GM12873 (cell line): ENCODE results near the gene PELI2.

Experiments used
- TF ChIP-seq, protein P1 (sequence below): IDR thresholded peaks from 2 replicates; pipeline ENCODE4 v1.5.1; 2012; ENCODE audit warnings: low read depth, mild to moderate bottlenecking, moderate library complexity, low read length, control low read depth; ENCODE audit not compliant: insufficient read depth; ENCODE audit errors: missing control alignments

The PELI2 gene

DNA sequence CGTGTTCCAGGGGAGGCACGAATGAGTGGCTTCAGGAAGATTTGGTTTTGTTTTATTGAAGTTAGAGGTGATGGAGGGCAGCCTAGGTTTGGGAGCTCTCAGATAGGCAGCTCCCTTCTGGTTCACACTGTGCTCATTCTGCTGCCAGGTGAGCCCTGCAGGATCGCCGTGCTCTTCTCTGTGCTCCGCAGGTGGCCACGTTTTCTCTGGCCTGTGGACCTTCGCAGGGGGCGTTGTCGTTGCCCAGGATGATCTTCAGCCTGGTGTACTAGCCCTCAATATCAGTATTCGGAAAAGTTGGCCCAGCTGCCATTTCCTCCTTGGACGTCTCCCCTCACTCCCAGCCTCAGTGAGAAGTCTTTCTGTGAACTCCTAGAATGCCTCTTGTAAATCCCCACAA is 69.5 kb downstream of the PELI2 start:
- TF ChIP-seq, protein P1, sequence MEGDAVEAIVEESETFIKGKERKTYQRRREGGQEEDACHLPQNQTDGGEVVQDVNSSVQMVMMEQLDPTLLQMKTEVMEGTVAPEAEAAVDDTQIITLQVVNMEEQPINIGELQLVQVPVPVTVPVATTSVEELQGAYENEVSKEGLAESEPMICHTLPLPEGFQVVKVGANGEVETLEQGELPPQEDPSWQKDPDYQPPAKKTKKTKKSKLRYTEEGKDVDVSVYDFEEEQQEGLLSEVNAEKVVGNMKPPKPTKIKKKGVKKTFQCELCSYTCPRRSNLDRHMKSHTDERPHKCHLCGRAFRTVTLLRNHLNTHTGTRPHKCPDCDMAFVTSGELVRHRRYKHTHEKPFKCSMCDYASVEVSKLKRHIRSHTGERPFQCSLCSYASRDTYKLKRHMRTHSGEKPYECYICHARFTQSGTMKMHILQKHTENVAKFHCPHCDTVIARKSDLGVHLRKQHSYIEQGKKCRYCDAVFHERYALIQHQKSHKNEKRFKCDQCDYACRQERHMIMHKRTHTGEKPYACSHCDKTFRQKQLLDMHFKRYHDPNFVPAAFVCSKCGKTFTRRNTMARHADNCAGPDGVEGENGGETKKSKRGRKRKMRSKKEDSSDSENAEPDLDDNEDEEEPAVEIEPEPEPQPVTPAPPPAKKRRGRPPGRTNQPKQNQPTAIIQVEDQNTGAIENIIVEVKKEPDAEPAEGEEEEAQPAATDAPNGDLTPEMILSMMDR = no peak

DNA sequence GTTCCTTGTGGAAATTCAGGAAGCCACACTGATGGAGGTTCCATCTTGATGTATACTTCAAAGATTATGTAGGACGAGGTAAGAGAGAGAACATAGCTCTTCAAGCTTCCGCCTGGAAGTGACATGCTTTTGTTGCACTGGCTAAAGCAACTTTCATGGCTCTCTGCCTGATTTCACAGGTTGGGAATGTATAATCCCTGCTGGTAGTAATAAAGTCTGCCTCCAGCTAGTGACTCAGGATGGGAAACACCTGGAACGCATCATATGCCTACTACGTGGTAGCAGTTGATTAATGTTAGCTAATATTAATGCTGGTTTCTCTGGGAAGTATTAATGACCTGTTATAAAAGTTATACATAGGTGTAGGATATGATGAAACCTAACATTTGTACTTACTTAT is 71.1 kb downstream of the PELI2 start:
- TF ChIP-seq, protein P1 = no peak

DNA sequence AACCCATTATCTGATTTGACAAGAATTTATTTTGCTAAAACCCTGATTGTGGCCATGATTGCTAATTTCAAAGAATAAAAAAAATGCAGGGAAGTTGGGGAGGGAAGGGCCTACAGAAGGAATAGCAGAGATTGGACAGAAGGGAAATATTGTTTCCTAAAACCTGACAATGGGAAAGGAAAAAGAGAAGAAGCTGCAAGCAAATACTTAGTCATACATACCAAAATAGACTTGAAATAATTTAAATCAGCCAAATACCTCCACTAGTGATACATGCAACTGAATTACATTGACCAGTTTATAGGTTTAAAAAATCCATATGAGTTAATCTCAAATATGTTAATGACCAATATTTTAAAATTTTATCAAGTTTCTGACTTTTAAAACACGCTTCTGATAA is 75.1 kb downstream of the PELI2 start:
- TF ChIP-seq, protein P1 = no peak

DNA sequence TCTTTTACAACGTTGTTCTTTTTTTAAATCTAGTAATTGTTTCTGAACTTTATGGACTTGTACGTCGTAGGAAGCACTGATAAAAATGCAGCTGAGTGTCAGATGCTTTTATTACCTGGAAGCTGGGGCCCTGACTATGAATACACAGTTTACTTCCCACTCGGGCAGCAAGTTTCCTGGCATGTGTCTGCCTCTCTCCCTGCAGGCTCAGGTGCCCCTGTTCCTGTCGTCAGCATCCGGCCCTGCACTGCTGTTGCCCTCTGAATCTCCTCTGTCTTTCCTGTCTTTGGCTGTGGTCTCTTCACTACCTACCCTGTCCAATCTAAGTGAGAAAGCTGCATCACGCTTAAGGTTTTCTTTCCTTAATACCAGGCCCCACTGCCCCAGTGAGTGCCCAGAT is 75.8 kb downstream of the PELI2 start:
- TF ChIP-seq, protein P1 = no peak

DNA sequence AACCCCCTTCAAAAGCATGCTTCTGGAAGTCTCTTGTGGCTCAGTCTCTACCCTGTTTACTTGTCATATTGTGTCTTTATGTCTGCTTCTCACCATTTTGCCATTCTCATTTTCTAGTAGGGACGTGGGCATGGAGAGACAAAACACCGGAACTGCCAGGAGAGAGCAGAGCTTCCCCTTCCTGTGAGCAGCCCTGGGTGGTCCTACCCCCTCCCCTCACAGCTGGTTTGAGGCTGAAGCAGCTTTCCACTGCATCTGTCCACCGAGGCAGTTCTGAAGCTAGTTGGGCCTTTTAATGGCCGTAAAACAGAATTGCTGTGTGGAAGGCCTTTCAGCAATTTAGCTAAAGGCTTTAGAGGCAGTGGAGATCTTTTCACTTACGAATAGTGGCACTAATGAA is 77.0 kb downstream of the PELI2 start:
- TF ChIP-seq, protein P1 = no peak

DNA sequence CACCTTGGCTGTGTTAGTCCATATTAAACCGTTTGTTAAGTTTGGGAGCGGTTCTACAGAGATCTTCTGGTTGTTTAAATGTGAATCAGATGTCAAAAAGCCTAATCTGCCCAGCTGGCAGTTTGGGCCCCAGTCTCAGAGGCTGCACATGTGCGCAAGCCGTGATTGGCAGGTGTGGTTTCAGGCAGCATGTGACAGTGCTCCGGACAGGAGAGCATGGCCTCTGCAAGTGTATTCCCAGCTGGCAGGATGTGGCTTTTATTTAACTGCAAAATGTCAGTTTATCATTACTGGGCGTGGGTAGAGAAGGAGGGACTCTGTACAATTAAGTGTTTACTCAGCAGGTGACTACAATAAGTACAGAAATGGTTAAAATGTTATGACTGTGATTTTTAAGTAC is 77.5 kb downstream of the PELI2 start:
- TF ChIP-seq, protein P1 = no peak

DNA sequence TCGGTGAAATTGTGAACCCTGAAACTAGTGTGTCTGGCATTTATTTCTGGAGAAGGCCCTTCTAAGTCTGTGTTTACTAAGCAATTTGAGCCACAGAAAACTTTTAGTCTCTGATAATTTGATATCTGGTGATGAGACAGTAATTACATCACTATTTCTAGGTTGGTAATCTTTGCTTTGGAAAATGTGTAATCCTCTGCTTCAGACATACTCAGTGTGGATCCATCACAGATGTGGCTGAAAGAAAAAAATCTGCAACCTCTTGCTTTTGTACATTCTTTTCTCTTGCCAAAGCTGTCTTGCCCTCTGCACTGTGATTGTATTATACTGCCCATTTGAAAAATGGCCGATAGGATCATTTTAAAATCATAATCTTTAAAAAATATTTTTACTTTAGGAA is 78.1 kb downstream of the PELI2 start:
- TF ChIP-seq, protein P1 = no peak
